ENCODE data around the gene MAN2B1. TPM values are rescaled to one million over a fixed set of nuclear protein-coding genes. Genes with fewer than 3 reads are reported as not detected.

MAN2B1 gene
- total and polyA plus RNA-seq, 2 donors from 2014 or later: 63.9 to 90.5 TPM

- H3K27me3 ChIP-seq (ENCODE audit: control insufficient read depth, insufficient read depth, low read length): no peaks in the 10 kb centered on the region
- intact Hi-C loops (cut with DNase I): no loop called here
- H3K4me3 ChIP-seq (ENCODE audit: low read length in 3 of 3): peak overlapping the region in 1 of 3 donors; percentile 77
- H3K9ac ChIP-seq (ENCODE audit: low read length in 3 of 3): no peak overlapping the region
- H3K27ac ChIP-seq (ENCODE audit: low read depth in 2 of 2, low read length in 2 of 2): no peak overlapping the region
- H3K9me3 ChIP-seq (ENCODE audit: control insufficient read depth in 2 of 3, insufficient read depth in 1 of 3, low read length in 3 of 3): no peaks in the 10 kb centered on the region
- H3K36me3 ChIP-seq (ENCODE audit: control insufficient read depth in 2 of 3, insufficient read depth in 3 of 3, low read length in 3 of 3): peaks cover 3% of the 10 kb centered on the region in 3 donors
- DNase-seq: no peak
- TF ChIP-seq CTCF (IDR thresholded peaks at IDR 0.05; ENCODE audit: borderline replicate concordance, extremely low read depth, insufficient read depth): no peak
- FAIRE-seq: no peak
- peaks cover 0 to 23% (median 18%) of the 10 kb centered on the region in 3 donors for H3K4me1 ChIP-seq (ENCODE audit: control insufficient read depth in 2 of 3, insufficient read depth in 2 of 3, low read depth in 1 of 3, low read length in 3 of 3)
Measured at GRCh38 chr19:12665281-12665573, 1.3 kb downstream of the MAN2B1 start.

- Histone ChIP-seq H3K36me3 (ENCODE audit: control insufficient read depth in 2 of 3, insufficient read depth in 3 of 3, low read length in 3 of 3) (peaks cover 3 to 5% (median 3%) of the 10 kb centered on the region in 3 donors), H3K27me3 (ENCODE audit: control insufficient read depth, insufficient read depth, low read length) (no peaks in the 10 kb centered on the region), H3K27ac (ENCODE audit: low read depth in 2 of 2, low read length in 2 of 2) (no peak overlapping the region), H3K4me3 (ENCODE audit: low read length in 3 of 3) (no peak overlapping the region), H3K9ac (ENCODE audit: low read length in 3 of 3) (no peak overlapping the region), H3K9me3 (ENCODE audit: control insufficient read depth in 2 of 3, insufficient read depth in 1 of 3, low read length in 3 of 3) (no peaks in the 10 kb centered on the region), H3K4me1 (ENCODE audit: control insufficient read depth in 2 of 3, insufficient read depth in 2 of 3, low read depth in 1 of 3, low read length in 3 of 3) (peaks cover 0 to 19% (median 18%) of the 10 kb centered on the region in 3 donors)
- no peak for DNase-seq
- no peak for TF ChIP-seq CTCF (IDR thresholded peaks at IDR 0.05; ENCODE audit: borderline replicate concordance, extremely low read depth, insufficient read depth)
- no peak for FAIRE-seq
- intact Hi-C loops (cut with DNase I): no loop called here
Measured at GRCh38 chr19:12664406-12665280, 1.9 kb downstream of the MAN2B1 start.

GRCh38 chr19:12660980-12661379 lies 5.6 kb downstream of the MAN2B1 start:
- intact Hi-C loops (cut with DNase I): no loop called here
- Histone ChIP-seq H3K36me3 (ENCODE audit: control insufficient read depth in 2 of 3, insufficient read depth in 3 of 3, low read length in 3 of 3) (peaks cover 3 to 6% (median 5%) of the 10 kb centered on the region in 3 donors), H3K27me3 (ENCODE audit: control insufficient read depth, insufficient read depth, low read length) (no peaks in the 10 kb centered on the region), H3K27ac (ENCODE audit: low read depth in 2 of 2, low read length in 2 of 2) (no peak overlapping the region), H3K4me3 (ENCODE audit: low read length in 3 of 3) (no peak overlapping the region), H3K9me3 (ENCODE audit: control insufficient read depth in 2 of 3, insufficient read depth in 1 of 3, low read length in 3 of 3) (no peaks in the 10 kb centered on the region), H3K9ac (ENCODE audit: low read length in 3 of 3) (no peak overlapping the region), H3K4me1 (ENCODE audit: control insufficient read depth in 2 of 3, insufficient read depth in 2 of 3, low read depth in 1 of 3, low read length in 3 of 3) (peaks cover 0 to 6% (median 5%) of the 10 kb centered on the region in 3 donors)
- no peak for TF ChIP-seq CTCF (IDR thresholded peaks at IDR 0.05; ENCODE audit: borderline replicate concordance, extremely low read depth, insufficient read depth)
- FAIRE-seq (no peak), DNase-seq (no peak)
